ENCODE measurements around the gene ADCY5.

GRCh38 chr3:123423031-123423430, 25.9 kb downstream of the ADCY5 start:
- TF ChIP-seq POLR2A (IDR thresholded peaks at IDR 0.05; ENCODE audit: low read depth, low read length) (no peak), TAF1 (IDR thresholded peaks at IDR 0.05; ENCODE audit: borderline replicate concordance, low read depth, low read length) (no peak)

Measured in GM12892 (cell line).